GM12892 (cell line): Measurements from ENCODE around the gene LRMDA.

ENCODE experiments used
- DNase-seq: peaks from one replicate; pipeline ENCODE4 v3.0.0; 2011; ENCODE audit not compliant: insufficient read length
- FAIRE-seq: peaks from 2 replicates; lab custom pipeline; 2011; peaks lifted over from hg19 to GRCh38; lab: Jason Lieb, UNC
- POLR2A ChIP-seq: IDR thresholded peaks from 2 replicates; pipeline ENCODE4 v1.6.1; 2011; ENCODE audit warnings: low read depth, low read length, control low read depth
- POLR2AphosphoS5 ChIP-seq: IDR thresholded peaks from 2 replicates; pipeline ENCODE4 v1.6.1; 2011; ENCODE audit warnings: low read depth, low read length, control low read depth
- TAF1 ChIP-seq: IDR thresholded peaks from 2 replicates; pipeline ENCODE4 v1.6.1; 2011; ENCODE audit warnings: low read depth, mild to moderate bottlenecking, control low read depth, low read length, borderline replicate concordance

Gene LRMDA

DNA sequence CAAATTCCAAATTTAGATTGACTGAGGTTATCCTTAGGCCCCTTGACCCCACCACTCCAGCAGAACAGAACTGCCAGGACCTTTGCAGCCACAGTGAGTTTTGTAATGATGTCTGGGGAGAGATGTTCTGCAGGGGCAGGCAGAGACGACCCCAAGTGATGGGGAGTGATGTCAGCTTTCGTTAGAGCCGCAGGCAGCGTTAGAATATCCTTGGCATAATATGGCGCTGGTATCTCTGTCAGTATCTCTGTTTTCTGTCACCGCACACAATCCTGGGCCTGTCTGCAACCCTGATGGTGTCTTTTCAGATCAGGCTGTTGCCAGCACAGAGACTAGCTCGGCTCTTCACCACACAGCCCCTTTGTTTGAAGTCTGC is 1122.6 kb downstream of the LRMDA start:
- DNase-seq (no peak), FAIRE-seq (no peak)
- no peak for TF ChIP-seq POLR2AphosphoS5
- TF ChIP-seq TAF1: no peak
- TF ChIP-seq POLR2A: no peak

DNA sequence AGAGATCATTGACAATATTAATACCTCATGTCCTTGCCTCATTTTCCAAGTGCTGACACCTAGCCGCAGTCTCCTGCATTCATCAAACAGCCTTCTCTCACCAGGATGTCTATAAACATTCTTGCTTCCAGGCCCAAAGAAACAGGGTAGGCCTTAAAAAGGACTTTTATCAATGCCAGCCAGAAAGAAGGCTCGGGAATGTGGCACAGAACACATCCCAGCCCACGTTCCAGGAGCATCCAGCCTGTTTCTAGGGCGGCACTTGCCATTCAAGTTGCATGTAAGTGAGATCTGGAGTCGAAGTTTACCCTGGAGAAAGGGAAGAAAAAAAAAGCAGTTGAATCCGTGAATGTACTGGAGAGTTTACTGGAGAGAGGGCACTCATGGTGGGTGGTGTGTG is 1123.1 kb downstream of the LRMDA start:
- no peak for DNase-seq
- TF ChIP-seq POLR2A (no peak), TAF1 (no peak)
- FAIRE-seq: no peak

DNA sequence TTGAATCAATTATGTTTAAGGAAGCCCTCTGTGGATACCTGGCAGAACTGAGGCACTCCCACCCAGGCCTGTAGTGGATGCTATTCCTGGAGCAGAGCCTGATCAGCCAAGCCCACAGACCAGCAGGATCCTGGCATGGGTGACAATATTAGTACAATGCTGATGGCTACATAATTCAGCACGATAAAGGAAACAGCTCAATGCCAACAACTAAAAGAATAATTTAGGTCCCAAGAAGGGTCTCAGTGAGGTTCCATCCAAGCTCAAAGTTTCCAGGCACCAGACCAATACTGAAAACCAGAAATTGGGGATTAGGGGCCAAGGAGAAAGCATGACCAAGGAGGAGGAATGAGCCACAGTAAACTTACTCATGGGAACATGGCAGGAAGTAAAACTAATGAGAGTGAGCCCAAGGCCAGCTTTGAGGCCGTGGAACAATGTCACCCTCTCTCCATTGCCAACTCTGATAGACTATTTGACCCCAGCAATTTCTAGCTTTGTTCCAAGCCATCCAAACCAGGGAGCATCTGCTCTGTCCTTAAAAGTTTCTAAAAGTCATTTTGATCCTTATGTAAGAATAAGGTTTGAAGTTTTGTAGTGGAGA is 1123.7 kb downstream of the LRMDA start:
- no peak for DNase-seq
- TF ChIP-seq TAF1 (no peak), POLR2AphosphoS5 (no peak), POLR2A (no peak)
- no peak for FAIRE-seq

DNA sequence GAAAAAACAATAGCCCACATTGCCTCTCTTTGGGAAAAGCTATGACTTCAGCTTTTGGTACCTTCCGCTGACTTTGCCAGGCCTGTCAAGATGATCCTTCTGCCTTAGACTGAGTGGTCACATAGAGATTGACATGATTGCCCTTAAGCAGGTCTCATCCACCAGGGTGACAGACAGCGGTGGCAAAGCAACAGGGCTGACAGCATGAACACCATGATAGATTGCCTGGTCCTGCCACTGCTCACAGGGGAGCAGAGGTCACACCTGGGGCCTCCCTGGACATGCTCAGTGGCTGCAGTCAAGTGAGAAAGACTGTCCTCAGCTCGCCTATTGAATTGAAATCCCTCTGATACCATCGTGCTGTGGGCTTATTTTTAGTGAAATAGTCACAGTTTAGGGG is 1125.9 kb downstream of the LRMDA start:
- TF ChIP-seq TAF1: no peak
- no peak for TF ChIP-seq POLR2AphosphoS5
- TF ChIP-seq POLR2A: no peak
- no peak for DNase-seq
- FAIRE-seq: no peak

DNA sequence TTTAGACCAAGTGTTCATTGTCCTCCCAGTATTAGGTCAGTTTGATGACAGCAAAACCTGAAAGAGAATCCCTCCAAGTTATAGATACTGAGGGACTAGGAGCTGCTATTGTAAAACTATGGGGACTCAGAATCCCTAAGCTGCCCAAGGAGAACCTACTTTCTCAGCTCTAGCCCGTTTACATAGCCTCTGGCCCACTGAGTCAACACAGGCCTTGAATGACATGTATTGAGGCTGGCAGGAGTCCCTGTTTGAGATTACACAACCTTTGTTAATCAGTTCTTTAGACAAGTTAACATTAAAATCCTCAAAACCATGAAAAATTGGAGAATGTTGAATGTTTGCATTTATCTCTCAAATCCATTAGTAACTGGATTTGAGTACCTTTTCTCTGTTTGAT is 1127.2 kb downstream of the LRMDA start:
- TF ChIP-seq TAF1 (no peak), POLR2AphosphoS5 (no peak), POLR2A (no peak)
- FAIRE-seq (no peak), DNase-seq (no peak)

DNA sequence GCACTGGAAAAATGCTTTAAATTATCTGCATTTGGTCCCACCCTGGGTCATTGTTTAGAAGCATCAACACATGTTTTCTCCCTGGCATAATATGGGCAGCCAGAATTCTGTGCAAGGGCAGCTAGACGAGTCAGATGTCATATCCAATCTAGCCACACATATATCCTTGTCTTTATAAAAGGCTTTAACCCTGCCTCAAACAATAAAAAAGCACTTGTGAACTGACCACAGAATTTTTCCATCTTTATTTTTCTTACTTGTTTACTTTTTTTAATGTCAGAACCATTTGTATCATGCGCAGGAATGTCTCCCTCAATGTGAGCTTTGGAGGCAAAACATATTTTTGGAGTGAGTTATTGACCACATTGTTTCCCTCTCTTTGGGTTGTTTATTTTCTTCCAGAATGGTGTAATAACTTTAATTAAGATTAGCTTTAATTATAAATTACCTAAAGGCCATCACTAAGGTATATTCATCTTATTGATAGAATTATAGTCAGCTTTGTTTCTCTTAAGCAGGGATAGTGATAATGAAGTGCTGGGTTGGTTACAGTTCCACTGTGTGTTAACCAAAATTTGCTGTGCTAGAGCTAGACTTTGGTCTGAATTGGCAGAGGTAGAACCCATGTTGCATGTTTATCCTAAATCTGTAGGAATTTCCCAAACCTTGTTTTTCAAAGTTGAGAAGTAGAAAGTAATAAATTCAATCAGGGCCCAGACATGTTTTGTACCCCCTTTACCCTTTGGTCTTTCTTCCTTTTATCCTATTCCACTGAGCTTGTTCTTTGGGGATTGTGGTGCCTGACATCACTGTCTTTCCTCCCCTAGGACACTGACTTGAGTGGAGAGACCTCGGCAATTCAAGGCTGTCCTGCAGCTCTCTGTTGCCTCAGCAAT is 1127.8 kb downstream of the LRMDA start:
- DNase-seq (no peak), FAIRE-seq (no peak)
- TF ChIP-seq POLR2A (no peak), POLR2AphosphoS5 (no peak), TAF1 (no peak)

DNA sequence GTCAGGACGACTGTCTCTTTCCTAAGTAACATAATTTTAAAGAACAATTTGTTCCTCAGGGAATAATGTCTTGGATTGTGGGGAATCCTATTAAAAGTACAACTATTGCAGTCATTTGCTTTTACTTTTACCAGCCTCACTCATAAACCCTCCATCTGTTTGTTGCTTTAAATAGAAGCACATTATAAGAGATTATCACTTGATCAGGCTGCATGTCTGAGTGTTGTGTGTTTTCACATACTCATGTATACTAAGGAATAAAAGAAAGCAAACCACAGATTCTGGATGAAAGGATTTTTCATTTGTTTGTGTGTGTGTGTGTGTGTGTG is 1128.4 kb downstream of the LRMDA start:
- no peak for DNase-seq
- TF ChIP-seq POLR2AphosphoS5: no peak
- TF ChIP-seq POLR2A: no peak
- TF ChIP-seq TAF1: no peak
- no peak for FAIRE-seq

DNA sequence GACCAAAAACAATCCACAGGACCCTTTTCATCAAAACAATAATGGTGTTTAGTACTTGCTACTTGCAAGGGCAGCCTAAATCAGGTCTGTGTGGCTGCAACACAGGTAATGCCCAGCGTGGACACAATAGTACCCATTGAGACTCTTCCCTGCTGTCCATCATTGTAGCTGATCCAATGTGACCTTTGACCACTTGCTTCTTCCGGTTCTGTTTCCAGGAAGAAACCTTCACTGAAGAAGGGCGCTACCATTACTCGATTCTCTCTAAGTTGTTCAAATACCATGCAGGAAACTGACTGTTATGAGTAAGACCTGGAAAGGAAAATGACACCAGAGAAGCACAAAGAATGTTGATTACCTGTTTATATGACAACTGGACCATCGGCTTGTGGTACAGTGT is 1128.9 kb downstream of the LRMDA start:
- no peak for DNase-seq
- no peak for FAIRE-seq
- no peak for TF ChIP-seq TAF1
- no peak for TF ChIP-seq POLR2A
- no peak for TF ChIP-seq POLR2AphosphoS5

DNA sequence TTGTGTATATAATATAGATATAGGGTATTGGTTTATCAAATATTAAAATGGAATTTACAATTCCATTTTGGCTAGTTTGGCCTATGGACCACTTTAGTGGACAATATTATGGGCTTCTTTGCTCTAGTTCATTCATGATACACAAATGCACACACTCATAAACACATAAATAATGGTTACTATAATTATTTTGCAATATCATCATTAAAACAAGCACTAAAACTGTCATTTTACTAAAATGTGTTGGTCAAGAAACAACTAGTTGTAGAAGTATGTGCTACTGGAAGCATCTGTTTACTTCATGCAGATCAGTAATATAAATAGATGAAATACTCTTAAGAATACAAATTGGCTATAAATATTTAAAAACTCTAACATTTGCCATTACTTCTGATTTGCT is 1131.9 kb downstream of the LRMDA start:
- FAIRE-seq: no peak
- TF ChIP-seq POLR2AphosphoS5: no peak
- no peak for DNase-seq

DNA sequence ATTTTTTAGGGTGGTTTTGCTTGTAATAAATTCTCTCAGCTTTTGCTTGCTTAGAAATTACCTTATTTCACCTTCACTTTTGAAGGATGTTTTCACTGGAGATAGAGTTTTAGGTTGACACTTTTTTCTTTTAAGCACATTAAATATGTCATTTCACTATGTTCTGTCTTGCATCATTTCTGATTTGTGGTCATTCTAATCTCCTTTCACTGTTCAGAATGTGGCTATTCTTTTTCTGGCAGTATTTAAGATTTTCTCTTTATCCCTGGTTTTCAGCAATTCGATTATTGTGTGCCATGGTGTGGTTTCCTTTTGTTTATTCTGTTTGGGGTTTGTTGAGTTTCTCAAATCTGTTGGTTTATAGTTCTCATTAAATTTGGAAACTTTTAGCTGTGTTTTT is 1140.6 kb downstream of the LRMDA start:
- no peak for TF ChIP-seq POLR2A
- no peak for TF ChIP-seq POLR2AphosphoS5
- no peak for TF ChIP-seq TAF1
- FAIRE-seq (no peak), DNase-seq (no peak)

DNA sequence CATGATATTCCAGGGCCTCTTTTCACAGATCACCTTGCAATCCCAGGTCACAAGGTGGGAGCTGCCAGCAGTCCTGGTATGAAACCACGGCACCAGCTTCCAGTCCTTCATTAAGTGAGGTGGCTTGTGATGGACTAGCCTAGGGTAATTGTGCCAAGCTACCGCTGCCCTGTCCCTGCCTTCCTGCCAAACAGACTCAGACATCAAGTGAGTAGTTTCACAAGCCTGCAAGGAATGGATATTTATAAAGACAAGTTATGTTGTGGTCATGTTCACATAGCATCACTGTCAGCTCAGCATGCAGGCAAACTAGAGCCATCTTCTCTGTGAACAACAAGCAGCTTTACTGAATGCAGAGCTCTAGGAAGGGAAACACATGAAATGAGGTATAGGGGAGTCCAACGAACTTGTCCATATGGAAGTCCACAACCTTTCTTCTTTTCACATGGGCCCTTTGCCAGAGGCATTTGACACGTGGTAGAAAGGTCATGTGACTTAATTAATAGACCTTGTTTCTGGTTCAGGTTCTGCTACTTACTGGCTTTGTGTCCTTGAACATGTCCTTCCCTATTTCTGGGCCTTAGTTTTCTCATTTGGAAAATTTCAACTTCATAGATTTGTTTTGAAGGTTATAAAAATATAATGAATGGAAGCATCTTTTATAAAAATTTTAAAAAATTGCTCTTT is 1145.0 kb downstream of the LRMDA start:
- FAIRE-seq: no peak
- no peak for DNase-seq

DNA sequence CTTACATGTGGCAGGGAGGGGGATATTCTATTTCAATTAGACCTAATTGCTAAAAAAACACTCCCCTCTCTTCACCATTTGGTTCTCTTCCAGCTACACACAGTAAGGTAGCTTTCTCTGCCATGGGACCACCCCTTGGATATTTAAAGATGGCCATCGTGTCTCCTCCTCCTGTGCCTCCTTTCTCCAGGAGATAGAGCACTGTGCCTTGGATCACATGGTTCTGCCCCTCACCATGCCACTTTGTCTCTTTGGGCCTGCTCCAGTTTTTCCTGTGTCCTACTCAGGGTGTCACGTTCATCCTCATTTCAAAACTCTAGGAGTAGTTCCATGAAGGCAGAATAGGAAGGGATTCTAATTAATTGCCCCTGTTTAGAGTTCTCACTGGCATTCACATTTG is 1146.0 kb downstream of the LRMDA start:
- TF ChIP-seq POLR2AphosphoS5 (no peak), POLR2A (no peak), TAF1 (no peak)
- FAIRE-seq: no peak
- no peak for DNase-seq

More for the DNA sequence above, 1145.0 kb downstream of the LRMDA start:
- TF ChIP-seq POLR2AphosphoS5 (no peak), POLR2A (no peak), TAF1 (no peak)
